Lower leg skin (tissue), 3 donors: ENCODE measurements around the gene TULP4.

Experiments
- CTCF ChIP-seq, 3 donors: fragments of 450-650 bp; IDR thresholded peaks; one replicate each; pipeline ENCODE4 v1.5.1; 2016; ENCODE audit warnings: antibody characterized with exemption in 3 of 3, mild to moderate bottlenecking in 3 of 3, moderate library complexity in 2 of 3
- POLR2A ChIP-seq, 2 donors: fragments of 450-650 bp; IDR thresholded peaks; one replicate each; pipeline ENCODE4 v1.6.1; 2016 to 2017; ENCODE audit warnings: antibody characterized with exemption in 2 of 2, mild to moderate bottlenecking in 1 of 2, moderate library complexity in 1 of 2

- TF ChIP-seq CTCF (IDR thresholded peaks at IDR 0.05) = no peak
- no peak for TF ChIP-seq POLR2A (IDR thresholded peaks at IDR 0.05)
Measured at GRCh38 chr6:158414851-158415262, 102.6 kb downstream of the TULP4 start.
